Keratinocyte (primary cell): ENCODE data around the gene LGI4.
"Not testable (repeated sequence)": the region's sequence is repeated elsewhere in the genome, so short reads cannot be mapped to it uniquely, and the experiment has no call there.

Source experiments
- EZH2 ChIP-seq: IDR thresholded peaks from one replicate; pipeline ENCODE4 v1.6.1; 2012; ENCODE audit warnings: inconsistent platforms, mild to moderate bottlenecking, low read length, moderate library complexity
- TF ChIP-seq, protein P1 (sequence below), 3 experiments: IDR thresholded peaks in 1 of 3; conservative IDR thresholded peaks in 1 of 3; optimal IDR thresholded peaks in 1 of 3; 2 replicates in 2 of 3; 3 replicates in 1 of 3; pipeline versions ENCODE3 to v1.5.1; 2011; ENCODE audit warnings: low read length in 3 of 3, mild to moderate bottlenecking in 3 of 3, moderate library complexity in 2 of 3, control low read depth in 1 of 3, inconsistent platforms in 1 of 3; ENCODE audit not compliant: insufficient read depth in 2 of 3; ENCODE audit errors: extremely low read depth in 1 of 3

DNA sequence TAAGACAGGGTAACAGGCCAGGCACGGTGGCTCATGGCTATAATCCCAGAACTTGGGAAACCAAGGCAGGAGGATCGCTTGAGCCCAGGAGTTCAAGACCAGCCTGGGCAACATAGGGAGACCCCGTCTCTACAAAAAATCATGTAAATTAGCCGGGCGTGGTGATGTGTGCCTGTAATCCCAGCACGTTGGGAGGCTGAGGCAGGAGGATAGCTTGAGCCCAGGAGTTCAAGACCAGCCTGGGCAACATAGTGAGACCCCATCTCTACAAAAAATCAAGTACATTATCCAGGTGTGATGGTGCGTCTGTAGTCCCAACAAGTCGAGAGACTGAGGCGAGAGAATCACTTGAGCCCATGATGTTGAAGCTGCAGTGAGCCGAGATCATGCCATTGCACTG is 31.2 kb downstream of the LGI4 start:
- TF ChIP-seq, protein P1, sequence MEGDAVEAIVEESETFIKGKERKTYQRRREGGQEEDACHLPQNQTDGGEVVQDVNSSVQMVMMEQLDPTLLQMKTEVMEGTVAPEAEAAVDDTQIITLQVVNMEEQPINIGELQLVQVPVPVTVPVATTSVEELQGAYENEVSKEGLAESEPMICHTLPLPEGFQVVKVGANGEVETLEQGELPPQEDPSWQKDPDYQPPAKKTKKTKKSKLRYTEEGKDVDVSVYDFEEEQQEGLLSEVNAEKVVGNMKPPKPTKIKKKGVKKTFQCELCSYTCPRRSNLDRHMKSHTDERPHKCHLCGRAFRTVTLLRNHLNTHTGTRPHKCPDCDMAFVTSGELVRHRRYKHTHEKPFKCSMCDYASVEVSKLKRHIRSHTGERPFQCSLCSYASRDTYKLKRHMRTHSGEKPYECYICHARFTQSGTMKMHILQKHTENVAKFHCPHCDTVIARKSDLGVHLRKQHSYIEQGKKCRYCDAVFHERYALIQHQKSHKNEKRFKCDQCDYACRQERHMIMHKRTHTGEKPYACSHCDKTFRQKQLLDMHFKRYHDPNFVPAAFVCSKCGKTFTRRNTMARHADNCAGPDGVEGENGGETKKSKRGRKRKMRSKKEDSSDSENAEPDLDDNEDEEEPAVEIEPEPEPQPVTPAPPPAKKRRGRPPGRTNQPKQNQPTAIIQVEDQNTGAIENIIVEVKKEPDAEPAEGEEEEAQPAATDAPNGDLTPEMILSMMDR (optimal IDR thresholded peaks at IDR 0.05 in 1 of 3, IDR thresholded peaks at IDR 0.05 in 1 of 3, conservative IDR thresholded peaks at IDR 0.05 in 1 of 3; ENCODE audit: extremely low read depth in 1 of 3, insufficient read depth in 2 of 3, low read length in 3 of 3), result not testable (repeated sequence)
- TF ChIP-seq EZH2, result not testable (repeated sequence)
